GM20431 (cell line): ENCODE measurements around the gene NGB.

ENCODE experiments used
- in situ Hi-C: fragments of 300-500 bp; cut with MseI, MboI; formaldehyde crosslinking; loops from one replicate; pipeline ENCODE4 v1.15.0; 2020; ENCODE audit warnings: low sequenced_read_pairs; ENCODE audit not compliant: unreplicated experiment

NGB gene

DNA sequence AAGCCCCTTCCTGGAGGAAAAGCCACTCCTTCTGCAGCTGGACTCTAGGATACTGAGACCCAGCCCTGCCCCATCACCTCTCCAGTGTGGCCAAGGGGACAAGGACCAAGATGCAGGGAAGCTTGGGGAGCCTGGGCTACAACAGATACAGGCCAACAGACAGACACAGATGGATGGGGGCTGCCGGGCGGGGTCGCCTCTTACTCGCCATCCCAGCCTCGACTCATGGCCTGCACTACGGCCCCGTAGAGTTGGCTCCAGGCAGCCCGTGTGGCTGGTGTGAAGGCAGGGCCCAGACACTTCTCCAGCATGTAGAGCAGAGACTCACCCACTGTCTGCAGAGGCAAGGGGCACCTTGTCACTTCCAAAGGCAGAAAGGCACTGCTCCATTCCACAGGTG is 4.7 kb downstream of the NGB start:
- in situ Hi-C loops = no loop called here

DNA sequence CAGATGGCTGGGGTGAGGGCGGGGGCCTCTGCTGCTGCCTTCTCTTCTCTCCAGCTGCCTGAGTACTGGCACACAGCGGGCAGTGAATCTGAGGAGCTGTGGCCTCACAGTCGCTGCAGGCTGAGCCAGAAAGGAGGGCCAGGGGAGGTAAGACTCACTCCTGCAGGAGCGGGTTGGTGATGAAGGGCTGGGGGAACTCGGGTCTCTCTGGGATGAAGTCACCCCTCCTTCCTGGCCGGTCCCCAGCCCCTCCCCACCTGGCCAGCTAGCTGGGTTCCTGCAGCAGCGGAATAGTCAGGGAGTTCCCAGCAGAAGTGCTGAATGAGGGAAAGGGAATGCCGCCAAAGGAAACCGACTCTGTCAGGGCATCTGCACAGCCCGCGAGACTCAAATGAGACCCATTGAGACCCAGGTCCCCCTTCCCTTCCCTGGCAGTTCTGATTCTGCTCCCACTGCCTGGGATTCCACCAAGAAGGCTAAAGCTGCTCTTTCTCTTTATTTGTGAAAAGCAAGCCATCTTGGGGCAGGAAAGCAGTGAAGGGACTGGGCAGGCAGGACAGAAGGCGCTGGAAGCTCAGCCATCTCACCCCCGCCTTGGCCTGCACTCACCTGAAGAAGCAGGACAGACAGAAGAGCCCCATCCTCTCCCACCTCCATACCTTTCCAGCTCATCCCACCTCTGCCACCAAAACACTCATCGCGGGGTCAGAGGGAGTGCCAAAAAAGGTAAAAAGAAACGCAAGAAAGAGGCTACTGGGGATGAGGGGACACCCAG is 5.3 kb downstream of the NGB start:
- in situ Hi-C loops = no loop called here

DNA sequence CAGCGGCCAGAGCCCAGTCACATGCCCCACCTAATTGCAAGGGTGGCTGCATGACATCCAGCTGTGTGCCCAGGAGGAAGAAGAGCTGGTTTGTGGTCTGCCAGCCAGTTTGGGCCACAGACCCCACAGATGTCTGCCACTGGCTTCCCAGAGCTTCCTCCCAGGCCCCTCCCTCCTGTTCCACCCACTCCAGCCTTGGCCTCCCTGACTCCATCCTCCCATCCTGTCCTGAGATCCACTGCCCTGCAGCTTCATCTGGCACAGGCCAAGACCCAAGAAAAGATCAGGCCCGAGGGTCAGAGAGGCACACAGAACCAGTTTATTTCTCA is 5.9 kb downstream of the NGB start:
- in situ Hi-C loops = no loop called here

DNA sequence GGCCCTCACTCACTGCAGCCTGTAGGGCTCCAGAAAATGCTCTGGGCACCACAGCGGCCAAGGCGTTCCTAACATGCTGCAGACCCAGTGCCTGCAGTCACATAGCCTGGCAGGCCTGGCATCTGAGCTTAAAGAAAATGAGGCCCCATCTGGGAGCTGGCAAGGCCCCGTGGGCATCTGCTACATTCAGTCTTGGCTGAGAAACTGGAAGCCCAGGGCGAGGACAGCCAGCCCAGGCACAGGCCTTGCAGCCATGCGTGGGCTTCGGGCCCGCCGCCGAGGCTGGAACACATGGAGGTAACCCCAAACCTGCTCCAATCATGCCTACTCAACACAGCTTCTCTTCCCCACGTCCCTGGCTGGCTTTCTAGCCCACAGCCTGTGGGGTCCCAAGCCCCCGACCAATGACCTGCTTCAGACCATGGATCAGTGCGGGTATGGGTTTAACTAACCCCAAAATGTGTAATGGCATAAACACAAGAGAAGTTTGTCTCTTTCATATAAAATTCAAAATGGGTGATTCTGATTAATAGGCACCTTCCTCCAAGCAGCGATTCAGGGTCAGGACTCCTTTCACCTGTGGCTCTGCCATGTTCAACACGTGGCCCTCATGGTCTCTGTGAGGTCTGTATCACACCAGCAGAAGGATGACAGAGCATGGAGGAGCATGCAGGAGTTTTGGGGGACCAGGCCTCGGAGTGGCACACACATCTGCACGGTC is 6.4 kb downstream of the NGB start:
- in situ Hi-C loops = no loop called here

DNA sequence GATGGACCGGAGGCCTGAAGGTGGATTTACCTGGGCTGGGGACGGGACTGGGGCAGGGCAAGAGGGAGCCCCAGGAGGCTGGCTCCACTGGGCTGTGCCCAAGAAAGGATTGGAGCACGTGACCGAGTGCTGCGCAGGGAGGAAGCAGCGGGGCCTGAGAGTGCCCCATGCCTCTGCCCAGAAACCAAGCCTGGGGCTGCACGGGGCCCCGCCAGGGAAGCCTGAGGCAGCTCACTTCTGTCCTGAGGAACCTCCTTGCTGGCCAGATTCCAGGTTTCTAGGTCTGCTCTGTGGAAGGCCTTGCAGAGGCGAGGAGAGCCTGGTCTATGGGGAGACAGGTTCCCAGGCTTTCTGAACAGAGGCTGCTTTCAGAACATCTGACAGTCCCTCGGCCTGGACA is 10.4 kb downstream of the NGB start:
- in situ Hi-C loops = no loop called here

DNA sequence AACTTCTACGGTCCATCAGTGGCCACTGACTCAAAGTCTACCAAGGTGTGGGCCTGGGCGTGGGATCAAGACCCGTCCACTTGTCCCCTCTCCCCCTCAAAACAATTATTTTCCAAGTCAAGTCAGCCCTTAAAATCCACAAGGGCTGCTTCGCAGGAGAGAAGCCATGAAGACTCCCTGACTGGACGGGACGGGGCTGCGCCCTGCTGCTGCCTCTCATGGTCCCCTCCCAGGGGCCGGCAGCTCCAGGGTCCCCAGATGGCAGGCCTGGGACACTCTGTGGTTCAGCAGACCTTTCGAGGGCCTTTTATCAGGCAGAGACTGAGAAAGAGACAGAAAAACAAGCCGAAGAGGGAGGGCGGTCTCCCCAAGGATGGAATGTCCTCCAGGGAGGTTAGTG is 10.8 kb downstream of the NGB start:
- in situ Hi-C loops = no loop called here

DNA sequence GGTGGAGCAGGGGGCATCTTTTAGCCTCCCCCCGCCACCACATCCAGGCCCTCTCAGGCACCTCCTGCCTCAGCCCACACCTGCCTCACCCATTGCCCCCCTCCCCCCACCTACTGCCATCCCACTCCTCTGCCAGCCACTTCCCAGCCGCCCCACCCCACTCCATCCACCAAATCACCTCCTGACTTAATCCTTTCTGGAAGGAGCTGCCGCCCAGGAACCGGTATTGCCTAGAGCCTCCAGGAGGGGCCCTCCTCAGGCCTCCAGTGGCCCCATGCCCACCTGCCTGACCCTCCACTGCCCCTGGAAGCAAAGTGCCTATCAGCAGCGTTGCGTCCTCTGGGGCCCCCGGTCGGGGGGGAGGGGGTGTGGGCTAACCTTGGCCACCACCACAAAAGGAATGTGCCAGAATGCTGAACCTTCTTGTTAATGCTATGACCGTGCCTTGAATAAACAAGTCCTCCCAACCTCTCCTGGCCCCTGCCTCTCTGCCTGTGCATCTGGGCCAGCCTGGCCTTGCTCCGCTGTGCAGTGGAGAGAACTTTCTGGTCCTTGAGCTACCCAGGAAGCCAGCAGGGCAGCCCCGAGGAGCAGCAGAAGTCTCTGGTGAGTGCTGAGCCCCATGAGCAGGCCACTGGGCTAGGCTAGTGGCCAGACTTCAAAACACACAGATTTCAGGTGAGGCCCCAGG is 11.8 kb downstream of the NGB start:
- in situ Hi-C loops = no loop called here

DNA sequence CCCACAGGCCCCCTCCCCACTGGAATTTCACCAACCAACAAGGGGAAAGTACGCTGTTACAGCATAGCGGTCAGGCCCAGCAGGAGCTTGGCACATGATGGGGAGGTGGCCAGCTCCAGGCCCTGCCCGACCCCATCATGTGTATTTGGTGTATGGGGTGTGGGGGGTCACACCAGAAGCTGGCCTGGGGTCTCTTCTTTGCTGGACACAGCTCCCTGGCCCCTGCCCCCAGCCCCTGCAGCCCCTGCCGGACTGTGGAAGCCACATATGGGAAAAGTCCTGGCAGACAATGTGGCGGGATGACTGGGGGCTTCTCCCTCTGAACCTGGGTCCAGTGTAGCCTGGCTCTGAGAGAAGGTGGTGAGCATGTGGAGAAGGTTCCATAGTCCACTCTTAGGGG is 12.4 kb downstream of the NGB start:
- in situ Hi-C loops = no loop called here

DNA sequence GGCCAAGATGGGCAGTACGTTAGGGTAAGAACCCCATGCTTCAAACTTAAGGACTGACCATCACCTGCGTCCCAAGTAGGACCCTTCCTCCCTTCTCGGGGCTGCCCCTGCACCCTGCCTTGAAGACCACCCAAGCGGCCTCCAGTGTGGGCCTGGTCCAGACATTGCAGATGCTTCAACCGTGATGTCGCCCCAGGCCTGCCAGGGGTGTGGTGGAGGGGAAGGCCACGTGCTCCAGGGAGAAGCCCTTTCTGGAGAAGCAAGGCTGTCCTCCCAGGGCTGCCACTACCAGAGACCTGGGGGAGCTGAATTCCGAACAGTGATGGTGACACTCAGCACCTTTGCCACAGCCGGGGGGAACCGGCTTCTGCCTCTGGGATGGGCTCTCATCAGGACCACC is 13.3 kb downstream of the NGB start:
- in situ Hi-C loops = no loop called here

DNA sequence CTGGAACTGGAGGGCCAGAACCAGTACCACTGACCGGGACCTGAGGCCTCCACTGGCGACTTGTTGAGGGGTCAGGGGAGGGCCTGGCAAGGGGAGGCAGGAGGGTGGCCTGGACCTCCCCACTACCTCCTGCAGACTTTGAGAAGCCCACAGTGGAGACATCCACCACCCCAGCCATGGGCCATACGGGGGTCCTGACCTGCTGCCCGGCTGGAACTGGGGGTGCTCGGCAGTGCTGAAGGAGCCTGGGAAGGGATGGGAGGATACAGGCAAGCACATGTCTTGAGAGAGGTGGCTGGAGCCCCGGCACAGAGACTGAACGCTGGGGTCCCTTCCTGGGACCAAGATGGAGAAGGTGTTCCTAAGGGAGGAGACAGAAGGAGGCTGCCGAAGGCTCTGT is 14.3 kb downstream of the NGB start:
- in situ Hi-C loops = no loop called here

DNA sequence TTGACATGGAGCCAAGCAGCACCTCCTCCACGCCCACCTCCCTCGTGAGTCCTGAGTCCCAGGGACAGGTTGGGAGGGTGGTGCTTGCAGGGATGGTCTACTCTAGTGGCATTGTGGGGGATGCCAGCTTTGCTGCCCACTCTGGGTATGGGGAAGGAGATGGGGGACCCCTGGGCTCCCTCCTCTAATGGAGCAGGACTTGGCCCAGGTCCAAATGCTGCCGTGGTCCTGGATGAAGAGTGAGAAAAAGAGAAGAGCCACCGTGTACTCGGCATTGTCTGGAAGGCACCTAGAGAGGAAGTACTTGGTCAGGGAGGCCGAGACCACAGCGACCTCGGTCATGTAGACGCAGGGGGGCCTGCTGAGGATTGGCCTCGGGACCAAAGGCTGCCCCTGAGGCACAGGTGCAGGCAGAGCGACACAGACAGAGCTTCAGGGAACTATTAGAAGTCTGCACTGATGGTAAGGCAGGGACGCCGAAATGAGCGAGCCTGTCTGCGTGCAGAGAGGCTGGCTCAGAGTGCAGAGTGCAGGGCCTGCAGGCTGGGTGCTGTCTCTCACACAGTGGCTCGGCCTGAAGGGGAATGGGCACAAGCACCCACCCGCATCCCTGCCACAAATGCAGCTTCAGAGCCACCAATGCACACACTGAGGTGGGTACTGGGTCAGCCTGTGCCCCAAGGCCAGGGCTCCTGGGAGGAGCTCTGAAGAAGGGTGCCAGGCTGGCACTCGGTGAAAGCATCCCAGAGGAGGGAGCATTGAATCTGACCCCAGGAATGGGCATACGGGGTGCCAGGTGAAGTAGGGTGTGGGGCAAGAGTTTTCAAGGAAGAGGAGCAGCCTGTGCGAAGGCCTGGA is 17.4 kb downstream of the NGB start:
- in situ Hi-C loops = no loop called here

DNA sequence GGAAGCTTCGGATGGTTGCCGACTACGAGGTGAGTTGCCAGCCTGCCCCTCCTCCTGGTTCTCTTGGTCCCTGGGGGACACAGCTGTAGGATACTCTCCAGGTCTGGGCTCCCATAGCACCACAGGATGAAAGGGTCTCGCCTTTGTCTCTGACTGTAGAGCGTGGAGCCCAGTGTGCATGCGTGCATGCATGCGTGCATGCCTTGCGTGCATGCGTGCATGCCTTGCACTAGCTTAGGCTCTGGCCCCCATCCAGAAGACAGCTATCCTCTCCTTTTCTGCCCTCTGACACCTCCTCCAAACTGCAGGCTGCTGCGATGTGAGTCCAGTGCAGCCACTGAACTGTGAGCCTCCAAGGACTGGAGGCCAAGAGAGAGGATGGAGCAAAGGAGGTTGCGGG is 19.1 kb downstream of the NGB start:
- in situ Hi-C loops = no loop called here

DNA sequence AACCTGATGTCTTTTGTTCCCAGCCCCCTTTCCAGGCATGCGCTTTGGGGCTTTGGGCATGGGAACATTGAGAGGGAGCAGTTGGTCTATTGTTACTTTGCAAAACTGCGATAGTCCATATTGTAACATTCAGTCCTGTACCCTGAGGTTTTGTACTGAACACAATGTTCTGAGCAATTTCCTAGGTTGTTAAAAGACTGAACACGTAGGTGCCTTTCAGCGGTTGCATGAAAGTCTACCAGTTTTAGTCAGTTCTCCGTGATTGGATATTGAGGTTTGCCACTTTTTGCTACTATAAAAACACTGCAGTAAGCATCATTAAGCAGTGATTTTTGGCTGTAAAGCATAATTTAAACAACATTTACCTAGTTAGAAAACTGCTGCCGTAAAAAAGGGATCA is 20.1 kb downstream of the NGB start:
- in situ Hi-C loops = no loop called here

DNA sequence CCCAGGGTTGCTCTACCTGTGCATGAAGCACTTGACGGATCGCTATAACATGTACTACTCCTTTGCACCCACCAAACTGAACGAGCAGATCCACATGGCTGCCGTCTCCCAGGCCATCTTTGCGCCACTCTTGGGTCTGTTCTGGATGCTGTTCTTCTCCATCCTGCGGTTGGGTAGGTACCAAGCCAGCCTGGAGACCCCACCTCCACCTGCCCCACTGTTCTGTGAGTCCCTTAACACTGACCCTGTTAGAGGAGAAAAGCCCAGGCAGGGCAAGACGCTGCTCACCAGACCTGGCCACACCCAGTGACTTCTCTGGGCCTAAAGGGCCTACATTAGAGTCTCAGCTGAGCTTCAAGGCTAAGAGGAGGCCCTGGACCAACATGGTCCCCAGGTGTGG is 21.7 kb downstream of the NGB start:
- in situ Hi-C loops = no loop called here

DNA sequence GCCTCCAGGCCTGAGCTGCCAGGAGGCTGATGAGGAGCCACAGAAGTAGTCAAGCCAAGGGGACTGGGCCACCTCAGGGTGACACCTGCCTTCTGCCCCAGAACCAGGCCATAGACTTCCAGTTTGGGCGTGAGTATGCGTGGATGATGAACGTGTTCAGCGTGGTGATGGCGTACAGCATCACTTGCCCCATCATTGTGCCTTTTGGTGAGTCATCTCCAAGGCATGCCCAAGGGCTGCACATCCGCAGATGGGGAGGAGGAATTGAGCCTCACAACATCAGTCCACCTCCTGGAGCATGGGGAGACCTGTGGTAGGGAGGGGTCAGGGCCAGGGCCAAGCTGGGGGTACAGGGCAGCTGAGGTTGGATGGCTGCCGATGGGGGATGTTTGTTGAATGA is 22.3 kb downstream of the NGB start:
- in situ Hi-C loops = no loop called here

DNA sequence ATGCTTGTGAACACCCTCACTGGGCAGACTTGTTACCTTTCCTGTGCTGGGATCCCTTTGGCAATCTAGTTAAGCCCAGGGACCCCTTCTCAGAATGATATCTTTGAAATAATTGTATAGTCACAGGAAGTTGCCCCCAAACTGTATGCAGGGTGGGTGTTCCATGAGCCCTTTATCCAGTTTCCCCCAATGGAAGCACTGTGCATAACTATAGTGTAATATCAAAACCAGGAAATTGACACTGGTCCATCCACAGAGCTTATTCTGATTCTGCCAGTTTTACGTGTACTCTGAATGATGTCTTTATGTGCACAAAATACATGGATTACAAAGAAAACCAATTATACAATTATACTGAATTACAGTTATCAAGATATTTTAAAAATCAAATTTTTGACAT is 24.2 kb downstream of the NGB start:
- in situ Hi-C loops = no loop called here

DNA sequence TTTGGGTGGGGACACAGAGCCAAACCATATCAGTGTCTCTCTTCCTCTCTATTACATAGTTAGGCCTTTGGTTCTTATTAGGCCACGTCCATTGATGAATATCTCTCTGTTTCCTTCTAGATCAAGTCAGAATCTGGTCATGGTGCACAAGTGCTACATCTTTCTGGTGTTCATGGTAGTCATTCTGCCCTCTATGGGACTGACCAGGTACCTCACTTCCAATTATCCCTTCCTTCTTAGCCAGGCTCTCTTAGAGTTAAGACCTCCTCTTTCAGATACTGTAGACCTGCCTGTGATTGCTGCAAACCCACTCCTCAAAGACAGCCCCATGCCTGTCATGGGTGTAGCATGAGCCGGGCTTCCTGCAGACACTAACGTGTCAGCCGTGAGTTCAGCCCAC is 25.2 kb downstream of the NGB start:
- in situ Hi-C loops = no loop called here

DNA sequence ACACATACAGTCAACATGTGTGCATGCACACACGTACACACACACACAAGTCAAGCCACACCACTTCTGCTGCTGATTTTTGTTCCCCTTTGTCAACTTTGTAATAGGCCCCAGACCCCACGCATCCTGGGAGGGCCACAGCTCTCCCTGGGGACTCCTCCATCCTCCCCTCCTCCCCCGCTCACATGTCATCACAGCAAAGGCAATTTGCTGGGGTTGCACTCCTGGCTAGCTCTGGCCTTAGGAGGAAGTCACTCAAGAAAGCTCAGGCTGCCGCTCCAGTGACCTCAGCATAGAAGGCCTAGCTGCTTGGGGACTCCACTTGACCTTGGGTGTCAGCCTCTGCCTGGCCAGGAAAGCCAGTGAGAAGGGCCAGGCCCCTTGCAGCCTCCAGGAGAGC is 27.2 kb downstream of the NGB start:
- in situ Hi-C loops = no loop called here

DNA sequence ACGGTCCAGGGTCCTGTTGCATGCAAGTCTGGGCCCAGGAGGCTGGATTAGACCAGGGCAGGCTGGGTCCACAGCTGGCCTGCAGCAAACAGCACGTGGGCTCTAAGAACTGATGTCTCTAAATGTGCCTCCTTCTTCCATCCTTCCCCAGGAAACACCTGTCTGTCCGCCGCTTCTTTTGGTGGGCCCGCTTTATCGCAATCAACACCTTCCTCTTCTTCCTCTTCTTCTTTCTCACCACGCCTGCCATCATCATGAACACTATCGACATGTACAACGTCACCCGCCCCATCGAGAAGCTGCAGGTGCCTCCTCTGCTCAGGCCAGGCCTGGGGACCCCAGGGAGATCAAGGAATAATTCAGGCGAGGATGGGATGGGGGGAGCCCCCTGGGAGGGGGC is 28.3 kb downstream of the NGB start:
- in situ Hi-C loops = no loop called here

DNA sequence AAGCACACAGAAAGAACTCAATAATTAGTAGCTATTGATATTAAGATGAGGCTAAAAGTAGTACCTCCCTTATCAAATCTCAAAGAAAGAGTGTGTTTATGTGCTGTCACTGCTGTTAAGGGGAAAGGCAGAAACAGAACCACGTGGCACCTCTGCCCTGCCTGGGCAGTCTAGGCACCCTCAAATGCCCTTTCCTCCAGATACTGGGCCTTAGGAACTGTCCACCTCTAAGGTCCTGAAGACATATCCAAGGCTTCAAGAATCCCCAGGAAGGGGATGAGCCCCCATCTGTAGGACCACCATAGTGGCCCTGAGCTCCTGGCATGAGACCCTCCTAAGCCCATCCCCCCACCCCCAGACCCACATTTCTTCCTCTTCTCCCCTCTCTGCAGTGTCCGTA is 29.1 kb downstream of the NGB start:
- in situ Hi-C loops = no loop called here
